ENCODE results near the gene ADGRL4.

The ADGRL4 gene

DNA sequence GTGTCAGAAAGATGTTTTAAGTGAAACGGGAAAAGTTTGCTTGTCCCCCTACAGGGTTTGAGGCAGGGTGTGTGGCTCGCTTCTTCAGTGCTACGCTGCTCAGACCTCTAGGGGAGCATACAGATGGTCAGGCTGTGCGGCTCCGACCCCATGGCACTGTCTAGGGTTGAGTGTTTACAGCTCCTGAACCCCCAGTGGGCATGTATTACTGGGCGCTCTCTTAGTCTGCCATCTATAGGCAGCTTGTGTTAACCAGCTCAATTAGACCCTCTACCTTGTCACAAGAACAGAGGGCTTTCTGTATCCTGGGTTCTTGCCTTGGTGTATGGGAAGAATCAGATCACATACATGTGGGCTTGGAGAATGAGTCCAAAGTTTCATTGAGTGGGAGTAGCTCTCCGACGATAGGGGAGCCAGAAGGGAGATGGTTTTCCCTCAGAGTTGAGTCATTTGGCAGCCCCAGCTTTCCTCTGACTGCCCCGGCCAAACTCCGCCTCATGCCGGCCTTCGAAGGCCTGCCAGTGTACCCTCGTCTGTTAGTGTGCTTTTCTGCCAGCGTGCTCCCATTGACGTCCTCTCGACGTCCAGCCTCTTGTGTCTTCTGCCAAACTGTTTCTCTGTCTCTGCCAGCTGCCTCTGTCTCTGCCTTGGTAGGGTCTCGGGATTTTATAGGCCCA, 38.6 kb upstream of the ADGRL4 start:
- Histone ChIP-seq H3K4me3 (replicated peaks; ENCODE audit: insufficient read depth, low read length) (no peak overlapping the region), H3K27ac (replicated peaks) (no peak overlapping the region), H3K27me3 (ENCODE audit: insufficient read depth, poor library complexity, severe bottlenecking) (no peaks in the 10 kb centered on the region)
- TF ChIP-seq GABPA (IDR thresholded peaks at IDR 0.05; ENCODE audit: low read depth) (no peak), SPI1 (IDR thresholded peaks at IDR 0.05; ENCODE audit: borderline replicate concordance, low read depth) (no peak), POLR2AphosphoS5 (IDR thresholded peaks at IDR 0.05; ENCODE audit: low read depth) (no peak)
- TF ChIP-seq, protein P1, sequence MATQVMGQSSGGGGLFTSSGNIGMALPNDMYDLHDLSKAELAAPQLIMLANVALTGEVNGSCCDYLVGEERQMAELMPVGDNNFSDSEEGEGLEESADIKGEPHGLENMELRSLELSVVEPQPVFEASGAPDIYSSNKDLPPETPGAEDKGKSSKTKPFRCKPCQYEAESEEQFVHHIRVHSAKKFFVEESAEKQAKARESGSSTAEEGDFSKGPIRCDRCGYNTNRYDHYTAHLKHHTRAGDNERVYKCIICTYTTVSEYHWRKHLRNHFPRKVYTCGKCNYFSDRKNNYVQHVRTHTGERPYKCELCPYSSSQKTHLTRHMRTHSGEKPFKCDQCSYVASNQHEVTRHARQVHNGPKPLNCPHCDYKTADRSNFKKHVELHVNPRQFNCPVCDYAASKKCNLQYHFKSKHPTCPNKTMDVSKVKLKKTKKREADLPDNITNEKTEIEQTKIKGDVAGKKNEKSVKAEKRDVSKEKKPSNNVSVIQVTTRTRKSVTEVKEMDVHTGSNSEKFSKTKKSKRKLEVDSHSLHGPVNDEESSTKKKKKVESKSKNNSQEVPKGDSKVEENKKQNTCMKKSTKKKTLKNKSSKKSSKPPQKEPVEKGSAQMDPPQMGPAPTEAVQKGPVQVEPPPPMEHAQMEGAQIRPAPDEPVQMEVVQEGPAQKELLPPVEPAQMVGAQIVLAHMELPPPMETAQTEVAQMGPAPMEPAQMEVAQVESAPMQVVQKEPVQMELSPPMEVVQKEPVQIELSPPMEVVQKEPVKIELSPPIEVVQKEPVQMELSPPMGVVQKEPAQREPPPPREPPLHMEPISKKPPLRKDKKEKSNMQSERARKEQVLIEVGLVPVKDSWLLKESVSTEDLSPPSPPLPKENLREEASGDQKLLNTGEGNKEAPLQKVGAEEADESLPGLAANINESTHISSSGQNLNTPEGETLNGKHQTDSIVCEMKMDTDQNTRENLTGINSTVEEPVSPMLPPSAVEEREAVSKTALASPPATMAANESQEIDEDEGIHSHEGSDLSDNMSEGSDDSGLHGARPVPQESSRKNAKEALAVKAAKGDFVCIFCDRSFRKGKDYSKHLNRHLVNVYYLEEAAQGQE (IDR thresholded peaks at IDR 0.05; ENCODE audit: insufficient replicate concordance, low read depth), result no peak
- TF ChIP-seq, protein P2, sequence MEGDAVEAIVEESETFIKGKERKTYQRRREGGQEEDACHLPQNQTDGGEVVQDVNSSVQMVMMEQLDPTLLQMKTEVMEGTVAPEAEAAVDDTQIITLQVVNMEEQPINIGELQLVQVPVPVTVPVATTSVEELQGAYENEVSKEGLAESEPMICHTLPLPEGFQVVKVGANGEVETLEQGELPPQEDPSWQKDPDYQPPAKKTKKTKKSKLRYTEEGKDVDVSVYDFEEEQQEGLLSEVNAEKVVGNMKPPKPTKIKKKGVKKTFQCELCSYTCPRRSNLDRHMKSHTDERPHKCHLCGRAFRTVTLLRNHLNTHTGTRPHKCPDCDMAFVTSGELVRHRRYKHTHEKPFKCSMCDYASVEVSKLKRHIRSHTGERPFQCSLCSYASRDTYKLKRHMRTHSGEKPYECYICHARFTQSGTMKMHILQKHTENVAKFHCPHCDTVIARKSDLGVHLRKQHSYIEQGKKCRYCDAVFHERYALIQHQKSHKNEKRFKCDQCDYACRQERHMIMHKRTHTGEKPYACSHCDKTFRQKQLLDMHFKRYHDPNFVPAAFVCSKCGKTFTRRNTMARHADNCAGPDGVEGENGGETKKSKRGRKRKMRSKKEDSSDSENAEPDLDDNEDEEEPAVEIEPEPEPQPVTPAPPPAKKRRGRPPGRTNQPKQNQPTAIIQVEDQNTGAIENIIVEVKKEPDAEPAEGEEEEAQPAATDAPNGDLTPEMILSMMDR (IDR thresholded peaks at IDR 0.05; ENCODE audit: insufficient read depth, low read length), result no peak
- no peak for DNase-seq (ENCODE audit: low read depth in 1 of 2, low spot score in 1 of 2)

DNA sequence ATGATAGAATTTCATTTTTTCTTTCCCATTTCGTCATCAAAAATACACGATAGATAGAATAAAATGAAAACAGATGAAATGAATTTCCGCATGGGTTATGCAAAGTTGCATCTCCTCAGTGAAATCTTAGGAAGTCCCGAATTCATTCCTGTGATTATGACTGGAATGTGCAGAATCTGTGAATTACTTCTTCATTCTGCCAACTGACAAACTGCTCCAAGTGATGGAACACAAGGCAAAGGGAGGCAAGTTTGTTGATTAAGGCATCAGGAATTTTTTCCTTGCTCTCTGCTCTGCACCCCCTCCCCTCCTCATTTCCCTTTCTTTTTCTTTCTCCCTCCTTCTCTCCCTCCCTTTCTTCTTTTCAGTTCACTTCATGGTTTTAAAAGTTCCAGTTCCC, 37.0 kb upstream of the ADGRL4 start:
- Histone ChIP-seq H3K27ac (replicated peaks) (no peak overlapping the region), H3K4me3 (replicated peaks; ENCODE audit: insufficient read depth, low read length) (no peak overlapping the region), H3K27me3 (ENCODE audit: insufficient read depth, poor library complexity, severe bottlenecking) (no peaks in the 10 kb centered on the region)
- no peak for DNase-seq (ENCODE audit: low read depth in 1 of 2, low spot score in 1 of 2)
- no peak for TF ChIP-seq POLR2AphosphoS5 (IDR thresholded peaks at IDR 0.05; ENCODE audit: low read depth)
- no peak for TF ChIP-seq SPI1 (IDR thresholded peaks at IDR 0.05; ENCODE audit: borderline replicate concordance, low read depth)
- TF ChIP-seq, protein P1 (IDR thresholded peaks at IDR 0.05; ENCODE audit: insufficient replicate concordance, low read depth), result no peak
- TF ChIP-seq, protein P2 (IDR thresholded peaks at IDR 0.05; ENCODE audit: insufficient read depth, low read length), result no peak
- TF ChIP-seq GABPA (IDR thresholded peaks at IDR 0.05; ENCODE audit: low read depth), result no peak

DNA sequence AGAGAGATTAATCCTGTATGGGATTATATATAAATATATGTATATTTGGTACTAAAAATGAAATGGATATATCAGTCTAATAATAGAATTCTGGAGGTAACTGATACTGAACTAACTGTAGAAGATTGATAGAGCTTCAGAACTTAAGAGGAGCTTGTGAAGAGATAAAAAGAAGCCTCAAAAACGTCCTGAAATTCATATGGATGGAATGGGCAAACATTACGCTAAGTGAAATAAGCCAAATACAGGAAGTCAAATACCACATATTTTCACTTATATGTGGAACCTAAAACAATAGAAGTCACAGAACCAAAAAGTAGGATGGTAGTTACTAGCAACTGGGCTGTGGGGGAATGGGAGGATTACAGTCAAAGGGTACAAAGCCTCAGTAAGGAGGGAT, 36.0 kb upstream of the ADGRL4 start:
- TF ChIP-seq, protein P2 (IDR thresholded peaks at IDR 0.05; ENCODE audit: insufficient read depth, low read length), result no peak
- TF ChIP-seq SPI1 (IDR thresholded peaks at IDR 0.05; ENCODE audit: borderline replicate concordance, low read depth), result no peak
- TF ChIP-seq GABPA (IDR thresholded peaks at IDR 0.05; ENCODE audit: low read depth), result no peak
- TF ChIP-seq POLR2AphosphoS5 (IDR thresholded peaks at IDR 0.05; ENCODE audit: low read depth), result no peak
- TF ChIP-seq, protein P1 (IDR thresholded peaks at IDR 0.05; ENCODE audit: insufficient replicate concordance, low read depth), result no peak
- Histone ChIP-seq H3K27me3 (ENCODE audit: insufficient read depth, poor library complexity, severe bottlenecking) (no peaks in the 10 kb centered on the region), H3K27ac (replicated peaks) (no peak overlapping the region), H3K4me3 (replicated peaks; ENCODE audit: insufficient read depth, low read length) (no peak overlapping the region)
- DNase-seq (ENCODE audit: low read depth in 1 of 2, low spot score in 1 of 2), result no peak
